Fibroblast of peridontal ligament (primary cell): ENCODE data around the gene SYCE3.
"Not testable (repeated sequence)": the region's sequence is repeated elsewhere in the genome, so short reads cannot be mapped to it uniquely, and the experiment has no call there.

Experiments
- DNase-seq: peaks from one replicate; pipeline ENCODE4 v3.0.0-alpha.2; 2010; ENCODE audit errors: extremely low read depth

SYCE3 gene, protein sequence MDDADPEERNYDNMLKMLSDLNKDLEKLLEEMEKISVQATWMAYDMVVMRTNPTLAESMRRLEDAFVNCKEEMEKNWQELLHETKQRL

DNA sequence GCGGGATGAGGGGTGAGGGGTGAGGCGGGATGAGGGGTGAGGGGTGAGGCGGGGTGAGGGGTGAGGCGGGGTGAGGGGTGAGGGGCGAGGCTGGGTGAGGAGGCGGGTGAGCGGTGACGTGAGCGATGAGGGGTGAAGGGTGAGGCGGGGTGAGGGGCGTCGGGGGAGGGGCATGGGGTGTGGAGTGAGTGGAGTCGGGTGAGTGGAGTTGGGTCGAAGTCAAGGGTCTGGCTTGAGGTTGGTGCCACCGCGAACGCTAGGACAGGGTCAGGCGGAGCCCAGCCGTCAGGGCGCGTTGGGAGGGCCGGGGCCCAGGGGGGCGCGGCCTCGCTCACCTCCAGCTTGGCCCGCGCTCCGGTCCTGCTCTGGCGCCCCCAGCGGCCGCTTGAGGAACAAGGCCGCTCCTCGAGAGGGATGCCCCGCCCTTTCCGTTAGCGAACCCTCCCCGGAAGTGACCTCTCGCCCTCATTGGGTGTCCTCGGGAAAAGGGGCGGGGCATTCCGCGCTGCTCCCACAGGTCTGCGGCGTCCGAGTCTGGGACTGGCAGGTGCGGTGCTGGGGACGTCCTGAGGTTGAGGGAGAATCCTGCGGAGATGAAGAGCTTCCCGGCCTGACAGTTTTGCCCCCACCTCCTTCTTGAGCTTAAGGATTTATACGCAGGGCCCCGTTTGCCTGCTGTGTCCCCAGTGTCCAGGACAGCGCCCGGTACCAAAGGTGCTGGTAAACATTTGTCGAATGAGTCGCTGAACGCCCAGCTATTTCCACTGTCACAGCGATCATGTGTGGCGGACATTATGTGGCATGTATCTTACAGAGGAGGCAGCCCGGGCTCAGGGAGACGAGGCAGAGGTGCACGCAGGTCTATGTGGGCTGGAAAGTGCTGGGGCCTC lies at the start of gene SYCE3:
SYCE3 (minus strand) TSS at position 397 of the 890 bp plus-strand sequence. CDS start 6,514 bp downstream, outside the sequence.
- DNase-seq, result peak; percentile 78

DNA sequence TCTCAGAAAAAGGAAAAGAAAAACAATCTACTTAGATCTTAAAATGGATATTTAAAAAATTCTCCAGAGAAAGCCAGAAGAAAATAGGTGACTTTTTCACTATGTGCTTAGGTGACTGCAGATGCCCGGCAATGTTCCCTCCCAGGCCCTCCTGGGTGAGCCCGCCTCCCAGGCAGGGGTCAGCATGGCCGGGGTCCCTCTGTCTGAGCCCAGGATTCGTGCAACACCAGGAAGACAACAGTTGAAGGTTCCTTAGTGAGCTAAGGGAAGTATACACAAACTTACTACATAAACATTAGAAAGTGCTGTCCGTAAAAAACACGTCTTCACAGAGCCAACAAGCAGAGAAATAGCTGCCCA lies 49.4 kb upstream of the SYCE3 start:
- no peak for DNase-seq

DNA sequence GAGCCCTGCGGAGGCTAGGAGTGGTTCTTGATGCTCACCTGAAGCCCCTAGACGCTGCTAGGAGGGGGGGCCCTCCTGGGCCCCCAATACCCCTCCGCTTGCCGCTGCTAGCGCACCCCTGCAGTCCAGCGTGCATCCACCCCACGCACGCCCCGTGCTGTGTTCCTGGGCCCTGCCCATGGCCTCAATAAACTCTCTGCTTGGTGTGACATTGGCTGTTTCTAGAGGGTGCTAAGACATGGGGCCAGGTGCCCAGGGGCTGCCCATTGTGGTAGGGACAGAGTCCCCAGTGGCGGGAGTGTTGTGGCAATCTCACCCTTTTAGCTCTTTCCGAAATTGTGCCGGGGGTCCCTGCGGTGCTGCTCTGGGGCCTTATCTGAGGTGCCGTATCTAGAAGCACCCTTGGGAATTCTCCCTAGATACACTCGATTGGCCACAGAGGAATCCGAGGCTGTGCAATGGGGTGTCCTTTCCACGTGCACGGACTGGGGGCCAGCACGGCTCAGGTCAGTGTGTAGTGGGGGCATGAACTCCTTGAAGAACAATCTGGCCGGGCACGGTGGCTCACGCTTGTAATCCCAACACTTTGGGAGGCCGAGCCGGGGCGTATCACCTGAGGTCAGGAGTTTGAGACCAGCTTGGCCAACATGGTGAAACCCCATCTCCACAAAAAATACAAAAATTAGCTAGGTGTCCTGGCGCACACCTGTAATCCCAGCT lies 48.8 kb upstream of the SYCE3 start:
- no peak for DNase-seq

DNA sequence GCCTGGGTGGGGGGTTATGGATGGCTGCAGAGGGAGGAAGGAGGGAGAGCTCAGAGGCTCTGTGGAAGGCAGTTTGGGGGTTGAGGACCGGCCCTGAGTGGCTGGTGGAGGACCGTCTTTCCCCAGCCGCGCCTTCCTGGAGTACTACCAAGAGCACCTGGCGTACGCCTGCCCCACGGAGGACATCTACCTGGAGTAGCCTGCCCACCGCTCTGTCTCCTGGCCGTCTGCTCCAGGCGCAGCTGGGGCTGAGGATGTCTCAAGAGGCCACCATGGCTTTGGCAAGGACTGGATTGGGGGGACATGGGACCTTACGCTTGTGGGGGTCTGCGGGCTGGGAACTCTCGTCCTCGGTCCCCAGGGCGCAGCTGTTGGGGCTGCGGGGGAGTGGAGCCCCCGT lies 47.9 kb upstream of the SYCE3 start:
- no peak for DNase-seq

DNA sequence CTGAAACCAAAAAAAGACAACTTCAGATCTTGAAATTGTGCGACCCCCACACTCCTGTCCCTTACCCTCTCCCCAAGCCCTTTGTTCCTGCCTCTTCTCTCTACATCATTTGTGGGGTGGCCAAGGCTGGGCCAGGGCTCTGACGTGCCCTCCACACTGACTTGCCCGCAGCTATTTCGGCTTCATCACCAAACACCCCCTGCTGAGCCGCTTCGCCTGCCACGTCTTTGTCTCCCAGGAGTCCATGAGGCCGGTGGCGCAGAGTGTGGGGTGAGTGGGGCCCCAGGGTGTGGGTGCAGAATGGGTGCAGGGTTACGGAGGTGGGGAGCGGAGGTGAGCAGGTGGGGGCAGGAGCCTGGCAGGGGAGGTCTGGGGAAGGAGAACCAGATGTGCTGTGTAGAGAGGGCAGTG lies 47.3 kb upstream of the SYCE3 start:
- DNase-seq, result no peak

DNA sequence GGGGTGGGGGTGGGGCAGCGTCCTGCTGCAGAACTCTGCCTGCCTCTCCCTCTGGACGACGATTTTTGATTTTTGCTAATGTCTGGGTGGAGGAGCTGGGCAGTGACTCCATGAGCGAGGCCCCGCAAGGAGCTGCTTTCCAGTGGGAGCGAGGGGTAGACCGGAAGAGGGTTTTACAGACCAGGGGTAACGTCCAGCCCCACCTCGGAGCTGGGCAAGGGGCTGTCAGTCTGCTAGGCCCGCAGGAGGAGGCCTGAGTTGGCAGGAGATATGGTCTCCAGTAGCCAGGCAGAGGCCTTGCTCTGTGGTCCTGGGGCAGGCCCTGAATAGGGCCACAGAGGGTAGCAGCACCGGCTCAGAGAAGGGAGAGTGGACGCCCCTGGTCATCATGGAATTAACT lies 46.9 kb upstream of the SYCE3 start:
- no peak for DNase-seq

DNA sequence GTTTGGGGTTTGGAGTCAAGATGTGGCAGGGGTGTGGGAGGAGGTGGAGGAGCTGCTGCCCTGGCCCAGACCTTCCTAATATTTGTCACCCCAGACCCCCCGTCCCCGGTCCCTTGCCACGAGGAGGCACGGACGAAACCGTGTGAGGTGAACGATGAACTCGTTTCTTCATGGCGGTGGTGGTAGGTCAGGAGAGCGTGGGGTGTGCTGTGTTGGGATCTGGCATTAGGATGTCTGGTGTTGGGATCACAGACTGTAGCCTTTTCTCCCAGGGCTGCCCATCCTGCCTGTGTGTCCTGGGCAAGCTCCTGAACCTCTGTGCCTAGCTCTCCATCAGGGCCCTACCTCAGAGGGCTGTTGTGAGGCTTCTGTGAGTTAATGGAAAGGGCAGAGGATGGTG lies 46.3 kb upstream of the SYCE3 start:
- DNase-seq, result no peak

DNA sequence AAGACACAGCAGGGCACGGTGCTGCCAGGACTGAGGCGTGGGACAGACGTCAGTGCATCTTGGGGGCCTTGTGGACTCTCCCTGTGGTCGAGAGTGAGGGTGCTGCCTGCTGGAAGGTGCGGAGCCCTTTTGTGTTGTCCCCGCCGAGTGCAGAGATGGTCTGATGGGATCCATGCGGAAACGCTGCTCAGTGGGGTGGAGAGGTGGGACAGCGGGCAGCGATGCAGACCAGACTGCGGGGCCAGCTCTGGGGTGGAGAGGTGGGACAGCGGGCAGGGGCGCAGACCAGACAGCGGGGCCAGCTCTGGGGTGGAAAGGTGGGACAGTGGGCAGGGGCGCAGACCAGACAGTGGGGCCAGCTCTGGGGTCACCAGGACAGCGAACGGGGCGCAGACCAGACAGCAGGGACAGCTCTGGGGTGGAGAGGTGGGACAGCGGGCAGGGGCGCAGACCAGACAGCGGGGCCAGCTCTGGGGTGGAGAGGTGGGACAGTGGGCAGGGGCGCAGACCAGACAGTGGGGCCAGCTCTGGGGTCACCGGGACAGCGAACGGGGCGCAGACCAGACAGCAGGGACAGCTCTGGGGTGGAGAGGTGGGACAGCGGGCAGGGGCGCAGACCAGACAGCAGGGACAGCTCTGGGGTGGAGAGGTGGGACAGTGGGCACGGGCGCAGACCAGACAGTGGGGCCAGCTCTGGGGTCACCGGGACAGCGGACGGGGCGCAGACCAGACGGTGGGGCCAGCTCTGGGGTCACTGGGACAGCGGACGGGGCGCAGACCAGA lies 45.5 kb upstream of the SYCE3 start:
- not testable (repeated sequence) for DNase-seq

DNA sequence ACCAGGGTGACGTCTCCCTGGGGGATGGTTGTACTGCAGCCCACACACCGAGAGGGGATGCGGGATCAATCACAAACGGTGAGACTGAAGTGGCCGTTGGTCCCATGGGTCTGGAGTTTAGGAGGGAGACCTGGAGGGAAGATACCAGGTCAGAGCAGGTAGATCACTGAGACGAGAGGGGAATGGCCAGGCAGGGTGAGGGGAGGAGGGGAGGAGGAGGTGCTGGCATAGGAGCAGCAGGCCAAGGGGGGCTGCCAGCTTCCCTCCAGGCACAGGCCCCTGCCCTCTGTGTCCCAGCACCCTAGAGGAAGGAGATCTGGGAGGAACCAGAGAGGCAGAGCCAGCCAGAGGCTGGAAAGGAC lies 44.9 kb upstream of the SYCE3 start:
- DNase-seq, result no peak

DNA sequence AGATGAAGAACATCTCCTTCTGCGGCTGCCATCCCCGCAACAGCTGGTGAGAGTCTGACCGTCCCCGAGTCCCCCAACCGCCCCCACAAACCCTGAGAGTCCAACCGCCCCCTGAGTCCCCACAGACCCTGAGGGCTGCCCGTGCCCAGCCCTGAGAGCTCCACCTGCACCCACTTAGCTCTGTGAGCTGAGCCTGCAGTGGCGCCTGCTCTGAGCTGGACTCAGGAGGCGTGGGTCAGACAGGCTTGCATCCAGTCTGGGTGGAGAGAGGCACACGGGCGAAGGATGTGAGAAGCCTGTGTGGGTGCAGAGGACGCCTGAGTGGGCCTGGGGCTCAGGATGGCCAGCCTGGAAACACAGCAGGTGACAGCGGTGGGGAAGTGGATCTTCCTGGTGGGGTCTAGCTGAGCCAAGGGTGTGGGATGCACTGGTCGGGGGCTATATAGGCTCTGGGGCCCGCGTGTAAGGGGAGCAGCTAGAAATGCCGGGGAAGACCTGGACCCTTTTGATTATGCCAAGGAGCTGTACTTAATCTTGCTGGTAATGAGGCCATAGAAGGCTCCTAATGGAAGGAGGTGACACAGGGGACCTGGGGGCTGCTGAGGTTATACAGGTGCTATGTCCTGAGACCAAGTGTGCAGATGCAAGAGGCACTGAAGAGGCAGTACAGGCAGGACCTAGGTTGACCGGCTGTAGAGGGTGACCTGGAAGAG lies 44.4 kb upstream of the SYCE3 start:
- DNase-seq, result no peak

DNA sequence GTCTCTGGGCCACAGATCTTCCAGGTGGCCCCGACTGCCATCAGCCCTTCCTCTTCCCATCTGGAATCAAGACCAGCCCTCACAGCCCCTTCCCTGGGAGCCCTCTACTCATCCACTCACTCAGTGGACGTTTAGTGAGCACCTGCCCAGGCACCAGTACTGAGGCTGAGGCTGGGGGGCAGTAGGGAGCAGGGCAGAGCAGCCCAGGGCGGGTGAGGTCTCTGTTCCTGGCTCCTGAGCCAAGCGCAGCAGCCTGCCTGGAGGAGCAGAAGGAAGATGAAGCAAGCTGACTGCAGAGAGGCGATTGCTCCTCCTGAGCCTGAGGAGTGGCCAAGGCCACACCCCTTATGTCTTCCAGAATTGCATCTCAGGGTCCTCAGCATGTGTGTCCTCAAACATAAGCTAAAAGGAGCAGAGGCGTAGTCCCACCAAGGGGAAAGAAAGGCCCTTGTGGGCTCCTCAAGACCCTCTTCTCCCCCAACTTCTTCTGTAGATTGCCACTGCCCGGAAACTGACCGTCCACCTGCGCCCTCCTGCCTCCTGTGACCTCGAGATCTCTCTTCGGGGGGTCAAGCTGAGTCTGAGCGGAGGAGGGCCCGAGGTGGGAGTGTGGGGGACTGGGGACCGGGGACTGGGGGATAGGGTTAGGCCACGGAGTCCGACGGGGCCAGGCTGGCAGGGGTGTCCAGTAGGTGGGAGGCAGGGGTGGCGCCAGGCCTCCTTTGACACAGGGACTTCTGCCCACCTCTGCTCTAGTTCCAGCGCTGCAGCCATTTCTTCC lies 43.6 kb upstream of the SYCE3 start:
- DNase-seq, result no peak

DNA sequence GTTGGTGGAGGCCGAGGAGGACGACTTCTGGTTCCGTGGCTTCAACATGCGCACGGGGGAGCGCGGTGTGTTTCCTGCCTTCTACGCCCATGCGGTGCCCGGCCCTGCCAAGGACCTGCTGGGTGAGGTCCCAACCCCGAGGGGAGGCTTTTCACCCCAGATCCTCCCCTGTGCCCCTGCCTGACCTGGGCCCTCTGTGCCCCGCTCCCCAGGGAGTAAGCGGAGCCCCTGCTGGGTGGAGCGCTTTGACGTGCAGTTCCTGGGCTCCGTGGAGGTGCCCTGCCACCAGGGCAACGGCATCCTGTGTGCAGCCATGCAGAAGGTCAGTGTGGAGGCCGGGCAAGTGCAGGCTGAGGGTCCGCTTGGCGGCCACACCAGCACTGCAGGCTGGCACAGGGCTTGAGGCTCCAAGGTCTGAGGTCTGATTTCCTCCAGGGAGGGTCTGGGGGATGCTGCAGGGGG lies 42.9 kb upstream of the SYCE3 start:
- no peak for DNase-seq

DNA sequence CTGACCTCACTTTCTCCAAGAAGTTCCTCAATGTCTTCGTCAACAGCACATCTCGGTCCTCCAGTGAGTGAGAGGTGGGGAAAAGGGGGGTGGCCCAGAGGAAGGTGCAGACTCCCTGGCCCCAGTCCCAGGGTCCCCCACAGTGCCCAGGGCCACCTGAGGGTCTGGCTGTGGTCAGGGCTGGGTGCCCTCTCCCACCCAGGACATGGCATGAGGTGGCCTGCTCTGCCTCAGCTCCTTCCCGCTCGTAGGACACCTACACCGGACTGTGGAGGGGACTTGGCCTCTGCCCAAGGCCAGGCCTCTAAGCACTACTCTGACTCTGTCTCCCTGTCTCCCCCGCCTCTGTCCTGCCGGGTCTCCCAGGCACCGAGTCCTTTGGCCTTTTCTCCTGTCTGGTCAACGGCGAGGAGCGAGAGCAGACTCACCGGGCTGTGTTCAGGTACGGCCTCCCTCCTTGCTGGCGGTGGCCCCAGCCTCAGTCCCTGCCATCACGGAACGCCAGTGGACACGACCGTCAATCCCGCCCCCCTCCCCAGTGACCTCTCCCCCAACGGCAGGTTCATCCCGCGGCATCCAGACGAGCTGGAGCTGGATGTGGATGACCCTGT lies 42.4 kb upstream of the SYCE3 start:
- no peak for DNase-seq

DNA sequence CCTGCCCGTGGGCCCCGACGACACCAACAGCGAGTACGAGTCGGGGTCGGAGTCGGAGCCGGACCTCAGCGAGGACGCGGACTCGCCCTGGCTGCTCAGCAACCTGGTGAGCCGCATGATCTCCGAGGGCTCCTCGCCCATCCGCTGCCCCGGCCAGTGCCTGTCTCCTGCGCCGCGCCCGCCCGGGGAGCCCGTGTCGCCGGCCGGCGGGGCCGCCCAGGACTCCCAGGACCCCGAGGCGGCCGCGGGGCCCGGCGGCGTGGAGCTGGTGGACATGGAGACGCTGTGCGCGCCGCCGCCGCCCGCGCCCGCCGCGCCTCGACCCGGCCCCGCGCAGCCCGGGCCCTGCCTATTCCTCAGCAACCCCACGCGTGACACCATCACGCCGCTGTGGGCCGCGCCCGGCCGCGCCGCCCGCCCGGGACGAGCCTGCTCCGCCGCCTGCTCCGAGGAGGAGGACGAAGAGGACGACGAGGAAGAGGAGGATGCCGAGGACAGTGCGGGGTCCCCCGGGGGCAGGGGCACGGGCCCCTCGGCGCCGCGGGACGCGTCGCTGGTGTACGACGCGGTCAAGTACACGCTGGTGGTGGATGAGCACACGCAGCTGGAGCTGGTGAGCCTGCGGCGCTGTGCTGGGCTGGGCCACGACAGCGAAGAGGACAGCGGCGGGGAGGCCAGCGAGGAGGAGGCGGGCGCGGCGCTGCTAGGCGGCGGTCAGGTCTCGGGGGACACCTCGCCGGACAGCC lies 41.7 kb upstream of the SYCE3 start:
- DNase-seq, result no peak

DNA sequence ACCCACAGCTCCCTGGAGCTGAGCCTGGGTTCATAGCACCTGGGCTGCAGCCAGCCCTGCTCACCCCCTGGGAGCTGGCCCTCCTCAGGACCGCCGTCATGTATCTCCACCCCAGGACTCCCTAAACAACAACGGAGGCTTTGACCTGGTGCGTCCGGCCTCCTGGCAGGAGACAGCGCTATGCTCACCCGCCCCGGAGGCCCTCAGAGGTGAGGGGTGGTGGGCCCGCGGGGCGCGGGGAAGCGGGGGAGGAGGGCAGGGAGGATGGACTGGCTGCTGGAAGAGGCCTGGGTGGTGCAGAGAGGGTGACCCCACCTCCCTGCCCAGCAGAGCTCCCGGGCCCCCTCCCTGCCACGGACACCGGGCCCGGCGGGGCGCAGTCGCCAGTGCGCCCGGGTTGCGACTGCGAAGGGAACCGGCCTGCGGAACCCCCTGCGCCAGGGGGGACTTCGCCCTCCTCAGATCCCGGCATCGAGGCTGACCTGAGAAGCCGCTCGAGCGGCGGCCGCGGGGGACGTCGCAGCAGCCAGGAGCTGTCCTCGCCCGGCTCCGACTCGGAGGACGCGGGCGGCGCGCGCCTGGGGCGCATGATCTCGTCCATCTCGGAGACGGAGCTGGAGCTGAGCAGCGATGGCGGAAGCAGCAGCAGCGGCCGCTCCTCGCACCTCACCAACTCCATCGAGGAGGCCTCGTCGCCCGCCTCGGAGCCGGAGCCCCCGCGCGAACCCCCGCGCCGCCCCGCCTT lies 41.0 kb upstream of the SYCE3 start:
- DNase-seq, result no peak

DNA sequence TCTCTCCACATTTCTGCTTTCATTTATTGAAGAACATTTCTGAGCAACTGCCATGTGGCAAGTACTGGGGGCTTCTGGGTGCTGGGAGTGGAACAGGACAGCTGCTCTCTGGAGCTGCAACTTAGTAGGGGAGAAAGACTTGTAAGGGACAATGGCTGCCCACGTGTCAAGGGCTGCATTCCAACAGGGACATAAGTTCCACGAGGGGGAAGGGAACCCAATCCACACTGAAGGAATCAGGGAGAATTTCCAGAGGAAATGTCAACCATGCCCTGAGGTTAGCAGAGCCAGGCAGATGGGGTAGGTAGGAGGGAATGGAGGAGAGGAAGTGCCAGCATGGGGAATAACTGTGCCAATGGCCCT lies 39.6 kb upstream of the SYCE3 start:
- DNase-seq, result no peak

DNA sequence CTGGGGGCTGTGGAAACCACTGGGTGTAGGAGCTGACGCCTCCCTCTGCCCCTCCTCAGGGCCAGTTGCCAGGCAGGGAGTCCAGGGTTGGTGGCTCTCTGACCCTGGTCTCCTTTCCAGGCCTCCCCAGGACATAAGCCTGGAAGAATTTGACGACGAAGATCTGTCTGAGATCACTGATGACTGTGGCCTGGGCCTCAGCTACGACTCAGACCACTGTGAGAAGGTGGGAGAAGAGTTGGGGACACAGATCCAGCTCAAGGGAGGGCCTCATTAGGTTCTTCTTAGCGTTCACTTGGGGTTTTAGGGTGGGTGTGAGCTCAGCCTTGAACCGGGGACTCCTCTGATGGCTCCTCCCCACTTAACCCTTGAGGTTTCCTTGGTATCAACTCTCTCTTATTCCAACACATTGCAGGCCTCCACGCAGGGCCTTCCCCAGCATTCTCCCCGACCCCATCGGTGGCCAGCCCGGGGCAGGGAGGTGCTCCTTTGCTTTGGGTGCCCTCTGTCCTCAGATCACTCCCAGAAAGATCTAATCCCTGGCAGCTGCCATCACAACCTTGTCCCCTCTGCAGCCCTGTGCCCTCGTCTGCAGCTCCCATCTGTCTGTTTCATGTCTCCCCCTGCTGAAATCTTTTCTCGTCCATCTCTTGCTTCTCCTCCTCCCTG lies 39.1 kb upstream of the SYCE3 start:
- DNase-seq, result no peak

DNA sequence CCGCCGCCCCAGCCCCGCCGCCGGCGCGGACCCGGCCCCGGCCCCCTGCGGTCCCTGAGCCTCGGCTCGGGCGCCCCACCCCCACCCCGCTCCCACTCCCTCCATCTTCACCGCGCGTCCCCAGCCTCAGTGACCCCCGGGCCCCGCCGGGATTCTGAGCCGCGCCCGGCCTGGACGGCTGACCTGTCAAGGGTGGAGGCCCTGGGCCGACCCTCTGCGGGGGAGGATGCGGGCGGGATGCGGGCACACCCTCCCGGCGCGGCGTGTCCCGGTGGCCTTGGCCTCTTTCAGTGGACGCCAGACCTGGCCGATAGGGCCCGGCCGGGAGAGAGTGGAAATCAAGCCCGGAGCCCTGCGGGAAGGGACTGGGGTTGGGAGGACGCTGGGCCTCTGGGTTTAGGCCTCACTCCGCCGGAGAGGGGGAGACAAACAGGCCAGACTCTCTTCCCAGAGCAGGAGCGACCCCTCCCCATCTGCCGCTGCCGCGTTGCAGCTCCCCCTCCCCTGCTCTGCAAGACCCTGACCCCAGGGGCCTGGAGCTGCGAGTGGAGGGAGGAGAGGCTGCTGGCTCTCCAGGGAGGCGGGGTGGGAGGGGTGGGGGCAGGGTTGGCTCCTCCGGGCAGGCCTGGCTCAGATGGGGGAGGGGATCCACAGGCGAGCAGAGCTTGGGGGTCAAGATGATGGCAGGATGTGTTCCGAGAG lies 38.4 kb upstream of the SYCE3 start:
- no peak for DNase-seq
